Activated T-cell treated with anti-CD3 and anti-CD28 coated beads for 4 hours (primary cell): ENCODE data around the gene ZNF516.
A peak's percentile ranks its signal among the peaks of the same experiment; 100 is the strongest.

Experiments
- DNase-seq: peaks from one replicate; pipeline ENCODE4 v3.0.0-alpha.2; 2020

ZNF516 gene

DNA sequence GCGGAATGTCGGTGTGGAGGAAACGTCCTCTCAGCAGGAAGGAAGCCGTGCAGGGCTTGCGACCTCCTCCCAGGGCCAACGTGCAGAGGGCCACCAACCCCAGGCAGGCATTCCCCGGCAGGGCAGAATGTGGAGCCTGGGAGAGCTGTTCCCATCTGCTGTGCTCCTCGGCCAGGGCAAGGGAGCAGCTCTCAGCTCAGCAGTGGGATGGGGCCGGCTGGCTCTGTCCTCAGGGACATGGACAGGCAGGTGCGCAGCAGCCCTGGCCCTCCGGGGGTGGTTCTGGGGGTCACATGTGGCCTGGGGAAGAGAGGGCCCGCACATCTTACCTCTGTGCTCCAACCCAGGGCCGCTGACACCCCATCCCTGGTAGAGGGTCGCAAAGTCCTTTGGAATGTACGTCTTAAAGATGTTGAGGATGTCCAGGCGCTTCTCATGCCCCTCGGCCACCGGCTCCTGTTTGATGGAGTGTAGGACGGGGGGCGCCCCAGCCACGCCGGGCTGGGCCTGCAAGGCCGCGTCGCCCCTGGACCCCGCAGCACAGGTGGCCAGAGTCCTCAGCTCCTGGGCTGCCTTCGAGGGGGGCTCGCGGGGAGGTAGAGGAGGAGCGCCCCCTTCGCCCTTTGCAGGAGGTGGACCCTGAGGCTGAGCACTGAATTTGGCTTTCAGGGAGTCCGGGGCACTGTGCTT lies 116.4 kb downstream of the ZNF516 start:
- no peak for DNase-seq

DNA sequence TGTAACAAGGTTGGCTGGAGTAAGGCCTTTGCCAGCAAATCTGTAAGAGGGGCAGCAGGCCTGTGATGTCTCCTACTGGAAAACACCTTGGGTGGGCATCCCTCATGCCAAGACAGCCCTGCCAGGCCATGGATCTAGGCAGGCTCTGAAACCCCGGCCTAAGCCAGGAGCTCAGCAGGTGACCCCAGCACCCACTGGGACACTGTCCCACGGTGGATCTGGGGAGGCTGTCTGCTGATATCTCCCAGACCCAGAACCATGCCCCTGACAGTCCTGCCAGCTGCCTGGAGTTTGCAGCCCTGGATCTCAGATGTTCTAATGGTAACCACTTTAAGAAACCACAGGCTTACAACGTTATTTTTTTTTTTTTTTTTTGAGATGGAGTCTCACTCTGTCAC lies 117.7 kb downstream of the ZNF516 start:
- no peak for DNase-seq

DNA sequence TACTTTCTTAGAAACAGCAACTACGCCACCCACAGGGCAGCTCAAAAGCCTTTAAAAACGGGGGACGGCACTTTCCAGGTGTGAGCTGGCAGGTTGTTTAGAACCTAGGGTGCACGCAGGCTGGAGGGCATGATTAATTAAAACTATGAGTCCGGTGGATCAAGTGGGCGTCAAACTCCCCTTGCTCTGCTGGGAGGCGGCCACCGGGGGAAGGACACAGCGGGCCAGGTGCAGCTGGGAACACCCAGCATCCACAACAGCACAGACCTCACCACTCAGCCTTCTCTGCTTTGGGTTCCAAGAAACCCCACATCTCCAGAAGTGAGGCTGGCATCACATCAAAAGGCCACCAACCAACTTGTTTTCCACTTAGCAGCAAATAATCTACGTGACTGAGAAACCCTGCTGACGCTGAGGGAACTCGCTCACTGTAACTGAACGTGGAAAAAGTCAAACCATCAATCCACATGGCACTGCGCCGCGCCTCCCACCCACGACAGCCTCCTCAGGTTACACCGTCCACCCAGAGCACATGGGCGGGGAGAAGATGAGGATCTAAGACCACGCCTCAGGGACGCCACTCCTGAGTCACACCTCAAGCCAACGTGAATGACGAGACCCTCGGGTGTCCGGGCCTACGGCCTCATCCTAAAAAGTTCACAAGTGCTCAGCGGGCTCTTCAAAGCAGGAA lies 118.2 kb downstream of the ZNF516 start:
- DNase-seq = peak; percentile 22

DNA sequence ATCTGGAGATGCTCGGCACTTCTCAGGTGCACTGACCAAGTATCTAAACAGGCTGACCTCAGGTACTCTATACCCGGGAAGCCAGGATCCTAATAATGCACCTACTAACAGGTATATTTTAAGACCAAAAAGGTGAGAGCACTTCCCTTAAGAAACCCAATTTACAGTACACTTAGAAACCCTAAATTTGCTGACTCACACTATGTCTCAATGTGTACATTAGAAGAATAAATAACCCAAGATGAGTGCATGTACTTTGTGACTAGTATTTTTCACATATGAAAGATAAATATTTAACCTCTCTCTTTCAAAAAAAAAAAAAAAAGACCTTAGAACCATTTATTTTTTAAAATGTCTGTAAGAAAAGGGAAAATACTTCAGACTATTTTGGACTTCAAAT lies 118.8 kb downstream of the ZNF516 start:
- no peak for DNase-seq

DNA sequence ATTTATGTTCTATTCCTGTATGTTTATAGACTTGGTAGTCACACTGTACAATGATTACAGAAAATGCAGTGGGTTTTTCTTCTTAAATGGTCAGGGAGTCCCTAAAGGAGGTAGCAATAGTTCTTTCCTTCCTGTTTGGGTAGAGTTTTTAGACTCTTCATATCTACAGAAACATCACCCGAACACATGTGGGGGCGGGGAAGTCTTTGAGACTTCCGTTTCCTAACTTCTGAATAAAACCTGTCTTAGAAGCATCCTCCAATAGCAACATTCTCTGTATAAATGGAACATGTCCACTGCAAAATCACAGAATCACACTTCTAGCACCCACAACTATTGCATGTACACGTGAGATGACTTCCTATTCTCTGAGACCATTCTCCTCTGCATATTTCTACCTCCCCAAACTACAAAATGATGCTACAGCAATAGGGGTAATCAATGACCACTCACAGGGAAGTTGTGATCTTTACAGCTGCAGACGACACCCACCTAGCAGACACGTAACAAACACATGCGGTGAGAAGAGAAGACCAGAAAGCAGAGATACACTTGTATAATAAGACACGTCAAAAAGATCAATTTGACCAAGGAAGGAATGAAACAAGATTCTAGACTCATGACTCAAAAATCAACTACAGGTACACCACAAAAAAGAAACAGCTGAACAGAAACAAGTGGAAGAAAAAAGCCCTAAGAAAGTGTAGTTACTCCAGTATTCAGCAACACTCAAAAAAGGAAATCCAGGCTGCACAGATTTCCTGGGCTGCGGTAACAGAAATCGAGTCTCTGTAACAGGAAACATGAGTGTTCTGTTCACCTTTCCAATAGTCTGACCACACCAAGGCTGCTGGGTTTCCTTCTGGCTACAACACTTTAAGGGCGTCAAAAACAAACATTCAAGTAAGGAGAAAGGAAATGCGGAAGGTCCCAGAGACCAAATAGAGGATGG lies 120.4 kb downstream of the ZNF516 start:
- no peak for DNase-seq

DNA sequence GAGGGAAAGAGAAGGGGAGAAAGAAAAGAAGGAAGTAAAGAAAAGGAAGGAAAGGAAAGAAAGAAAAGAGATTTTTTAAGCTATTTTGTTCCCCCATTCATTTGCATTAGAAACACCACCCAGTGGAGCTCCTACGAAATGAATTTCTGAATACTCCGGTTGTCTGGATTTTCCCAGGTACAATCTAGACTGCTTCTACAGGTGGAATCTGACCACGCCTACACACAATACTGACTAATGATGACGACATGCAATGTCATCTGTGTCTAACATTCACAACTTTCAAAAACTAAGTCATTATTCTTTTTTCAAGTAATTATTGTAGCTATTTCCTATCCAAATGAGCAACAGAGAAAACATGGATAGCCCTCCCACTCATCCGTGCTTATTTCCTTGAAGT lies 121.7 kb downstream of the ZNF516 start:
- no peak for DNase-seq

DNA sequence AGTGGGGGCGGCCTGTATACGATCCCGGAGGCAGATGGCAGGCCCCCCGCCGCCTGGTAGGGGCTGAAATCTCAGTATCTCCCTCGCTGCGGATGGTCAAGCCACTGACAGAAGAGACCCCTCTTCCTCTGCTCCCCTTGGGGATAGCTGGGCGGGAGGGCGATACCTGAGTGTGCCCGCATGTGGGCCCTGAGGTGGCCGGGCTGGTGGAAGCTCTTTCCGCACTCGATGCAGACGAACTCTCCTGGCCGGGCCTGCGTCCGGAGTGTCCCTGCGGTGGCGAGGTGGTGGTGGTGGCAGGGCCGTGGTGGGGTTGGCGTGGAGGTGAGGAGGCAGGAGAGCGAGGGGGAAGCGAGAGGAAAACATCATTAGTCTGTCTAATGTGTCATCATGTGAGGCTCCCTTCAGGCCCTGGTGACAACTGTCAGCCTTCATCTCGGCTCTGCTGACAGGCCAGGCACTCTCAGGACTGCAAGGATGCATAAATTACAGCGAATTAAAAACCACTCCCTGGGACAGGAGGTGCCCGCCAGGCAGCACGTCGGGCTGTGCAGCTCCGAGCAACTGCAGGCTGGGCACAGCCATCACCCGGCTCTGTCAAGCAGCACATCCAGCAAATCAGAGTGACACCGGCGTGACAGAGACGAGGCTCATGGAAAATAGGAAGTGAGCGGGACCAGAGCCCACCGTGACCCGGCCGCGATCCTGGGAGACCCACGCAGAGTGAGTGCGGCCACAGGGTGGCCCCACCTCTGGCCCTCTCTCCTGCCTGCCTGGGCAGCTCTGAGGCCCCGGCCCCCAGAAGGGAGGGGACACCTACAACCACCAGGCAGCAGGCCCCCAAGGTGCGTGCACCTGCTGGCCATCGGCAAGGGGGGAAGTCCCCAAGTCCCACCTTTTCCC lies 123.5 kb downstream of the ZNF516 start:
- no peak for DNase-seq

DNA sequence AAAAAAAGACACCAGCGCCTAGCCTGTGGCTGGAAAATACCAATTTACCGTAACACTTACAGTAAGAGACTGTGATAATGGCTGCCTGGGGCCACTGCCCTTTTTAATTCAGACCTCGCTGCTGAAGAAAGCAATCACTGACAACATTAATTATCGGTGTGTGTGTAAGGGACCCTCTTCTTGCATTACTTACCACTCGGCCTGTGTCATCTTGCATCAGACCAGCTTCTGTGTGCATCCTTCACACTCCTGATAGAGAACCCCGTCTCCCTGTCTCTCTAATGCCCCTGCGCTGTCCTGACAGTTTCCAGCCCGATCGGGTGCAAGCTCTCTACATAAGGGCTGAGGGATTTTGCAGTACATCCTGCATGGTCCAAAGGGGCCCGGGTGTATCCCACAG lies 124.4 kb downstream of the ZNF516 start:
- no peak for DNase-seq

DNA sequence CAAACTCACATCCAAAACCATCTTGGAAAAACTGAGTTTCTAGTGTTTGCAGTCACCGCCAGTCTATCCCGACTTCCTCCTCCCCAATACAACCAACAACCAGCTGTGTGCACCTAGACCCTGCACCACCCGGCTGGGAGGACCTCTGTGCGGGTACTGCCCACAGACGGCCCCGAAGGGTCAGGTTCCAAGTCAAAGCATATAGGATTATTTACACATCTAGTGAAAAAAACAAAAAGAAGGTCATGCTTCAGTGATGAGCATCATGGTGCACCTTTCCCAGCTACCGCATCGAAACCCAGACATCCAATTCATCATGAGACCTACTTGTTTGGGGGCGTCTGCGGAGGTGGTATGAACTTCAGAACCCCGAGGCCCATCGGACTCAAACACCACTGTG lies 124.8 kb downstream of the ZNF516 start:
- DNase-seq = no peak

DNA sequence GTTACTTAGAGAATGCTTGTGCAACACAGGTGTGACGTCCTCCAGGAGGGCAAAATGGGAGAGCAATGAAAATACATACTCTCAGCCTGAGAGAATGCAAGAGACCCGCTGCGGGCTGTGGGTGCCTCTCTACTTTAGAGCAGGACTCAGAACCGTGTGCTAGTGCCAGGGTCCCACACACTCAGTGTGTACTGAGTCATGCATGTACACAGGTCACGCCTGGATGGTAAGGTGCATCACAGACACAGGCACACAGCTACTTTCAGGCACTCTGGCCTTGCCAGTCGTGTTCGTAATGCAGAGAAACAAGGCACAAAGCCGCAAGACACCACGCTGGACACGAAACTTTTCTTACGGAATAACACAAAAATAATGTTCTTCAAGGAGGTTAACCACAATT lies 125.3 kb downstream of the ZNF516 start:
- DNase-seq = no peak

DNA sequence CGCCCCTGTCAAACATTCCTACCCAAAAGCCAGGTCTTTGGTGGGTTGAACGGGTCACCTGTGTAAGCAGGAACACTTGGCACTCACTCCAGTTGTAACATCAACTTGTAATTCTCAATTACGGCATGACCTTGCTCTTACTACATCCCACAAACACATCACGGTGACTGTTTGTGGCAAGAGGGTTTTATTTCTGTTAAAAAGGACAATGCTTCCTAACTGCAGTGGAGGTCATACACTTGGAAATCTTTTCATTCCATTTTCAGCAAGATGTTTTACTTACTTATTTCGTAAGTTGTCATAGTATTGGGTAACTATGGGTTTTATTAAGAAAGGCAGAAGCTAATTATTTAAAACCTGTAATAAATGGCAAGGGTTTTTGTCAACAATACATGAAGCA lies 126.1 kb downstream of the ZNF516 start:
- DNase-seq = no peak

DNA sequence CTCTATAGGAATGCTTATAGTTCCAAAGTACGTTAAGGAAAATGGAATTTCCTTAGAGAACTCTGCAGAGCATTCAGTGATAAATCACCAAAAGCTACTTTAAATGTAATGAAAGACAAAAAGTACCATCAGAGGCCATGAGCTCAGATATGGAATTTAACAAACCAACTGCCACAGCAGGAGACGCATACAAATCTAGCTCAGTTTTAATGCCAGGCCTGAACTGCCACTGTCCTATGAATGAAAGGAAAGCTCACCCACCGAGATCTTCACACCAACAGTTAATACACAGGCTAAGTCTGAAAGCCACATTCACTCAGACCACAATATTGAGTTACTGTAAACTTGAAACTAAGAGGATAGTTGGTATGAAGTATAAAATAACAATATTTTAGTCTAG lies 126.8 kb downstream of the ZNF516 start:
- DNase-seq = no peak

DNA sequence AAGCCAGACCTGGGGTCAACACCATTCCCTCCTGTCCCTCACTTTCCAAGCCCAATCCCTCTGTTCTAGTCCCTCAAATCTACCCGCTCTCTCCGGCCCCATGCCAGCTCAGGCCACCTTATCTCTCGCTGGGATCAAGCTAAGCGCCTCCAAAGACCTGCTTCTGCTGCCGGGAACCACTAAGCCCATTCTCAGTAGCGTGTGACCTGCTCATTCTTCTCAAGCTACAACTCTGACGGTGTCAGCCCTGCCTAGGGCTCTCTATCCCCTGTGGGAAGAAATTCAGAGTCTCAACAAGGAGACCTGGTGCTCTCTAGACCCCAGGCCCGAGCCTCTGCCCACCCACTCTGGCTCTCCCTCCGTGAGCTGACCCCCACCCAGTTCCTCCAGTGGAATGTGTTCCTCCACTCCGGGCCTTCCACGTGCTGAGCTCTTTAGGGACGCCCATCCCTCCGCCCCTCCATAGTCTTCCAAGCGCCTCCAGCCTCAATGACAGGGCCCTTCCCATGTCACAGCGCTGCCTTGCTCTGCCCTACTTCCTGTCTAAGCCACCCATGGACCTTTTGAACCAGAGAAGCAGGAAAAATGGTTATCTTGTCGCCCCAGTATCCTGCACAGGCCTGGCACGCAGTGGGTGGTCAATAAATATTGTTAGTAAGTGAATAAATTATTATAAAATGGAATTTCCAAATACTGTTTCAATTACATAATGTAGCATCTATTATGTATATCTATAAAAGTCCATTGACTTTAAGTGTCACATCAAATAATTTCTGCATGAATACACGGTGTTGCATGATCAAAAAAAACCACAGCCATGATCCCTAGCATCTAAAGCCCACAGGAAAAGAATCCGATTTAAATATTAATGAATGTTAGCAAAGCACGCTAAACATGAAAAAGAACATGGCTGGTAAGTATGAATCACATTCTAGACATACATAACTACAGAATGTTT lies 127.6 kb downstream of the ZNF516 start:
- DNase-seq = no peak

DNA sequence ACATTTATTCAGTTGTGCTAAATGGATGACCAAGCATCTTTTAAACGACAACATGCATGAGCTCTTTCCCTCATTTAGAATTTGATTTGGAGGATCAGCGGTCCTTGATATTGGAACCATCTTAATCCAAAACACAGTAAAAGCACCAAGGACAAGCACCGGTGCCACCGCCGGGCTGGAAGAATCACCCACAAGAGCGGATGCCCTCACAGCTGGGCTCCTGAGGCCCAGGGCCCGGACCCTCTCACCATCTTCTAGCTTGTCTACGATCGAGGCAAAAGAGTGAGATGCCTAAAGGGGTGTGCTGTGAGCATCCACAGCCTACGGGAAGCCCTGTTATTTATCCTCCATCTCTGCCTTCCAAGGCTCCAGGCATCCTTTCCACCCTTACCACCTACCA lies 129.5 kb downstream of the ZNF516 start:
- no peak for DNase-seq

DNA sequence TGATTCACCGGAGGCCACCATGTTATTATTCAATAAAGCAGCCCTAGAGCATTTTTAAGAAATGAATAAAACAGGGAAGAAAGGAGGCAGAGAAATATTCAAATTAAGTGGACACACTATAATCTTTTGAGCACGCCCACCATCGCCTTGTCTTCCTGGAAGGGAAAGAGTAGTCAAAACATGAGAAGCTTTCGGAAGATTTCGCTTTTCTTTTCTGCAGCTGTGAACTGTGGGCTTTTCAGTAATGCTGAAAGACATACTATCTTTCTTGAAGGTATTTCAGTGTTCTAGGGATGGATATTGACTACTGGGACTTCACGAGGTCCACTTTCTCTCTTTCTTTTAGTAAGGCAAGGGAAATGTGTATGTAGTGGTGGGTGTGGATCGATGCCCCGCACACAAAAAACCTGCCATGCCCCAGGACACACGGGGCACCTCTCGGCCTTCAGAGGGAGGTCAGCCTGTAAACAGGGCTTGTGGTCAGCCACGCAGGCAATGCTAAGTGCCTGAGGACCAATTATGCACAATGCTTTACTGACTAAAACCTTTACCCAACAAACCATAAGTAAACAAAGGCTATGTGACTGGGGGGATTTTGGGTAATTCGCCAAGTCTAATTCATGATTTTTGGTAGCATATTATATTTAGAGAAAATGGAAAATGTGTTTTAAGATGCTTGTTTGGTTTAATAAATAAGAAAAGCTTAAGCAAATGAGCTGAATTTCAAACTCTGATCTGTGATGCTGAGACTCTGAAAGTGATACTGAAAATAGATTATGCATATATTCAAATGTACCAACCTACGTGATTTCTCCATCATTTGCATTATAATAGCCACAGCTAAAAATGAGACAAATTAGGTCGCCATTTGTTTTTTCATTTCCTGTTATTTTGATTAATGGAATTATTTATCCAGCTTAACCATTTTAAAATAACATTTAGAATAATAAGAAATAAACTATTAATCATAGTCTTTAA lies 130.5 kb downstream of the ZNF516 start:
- DNase-seq = no peak

DNA sequence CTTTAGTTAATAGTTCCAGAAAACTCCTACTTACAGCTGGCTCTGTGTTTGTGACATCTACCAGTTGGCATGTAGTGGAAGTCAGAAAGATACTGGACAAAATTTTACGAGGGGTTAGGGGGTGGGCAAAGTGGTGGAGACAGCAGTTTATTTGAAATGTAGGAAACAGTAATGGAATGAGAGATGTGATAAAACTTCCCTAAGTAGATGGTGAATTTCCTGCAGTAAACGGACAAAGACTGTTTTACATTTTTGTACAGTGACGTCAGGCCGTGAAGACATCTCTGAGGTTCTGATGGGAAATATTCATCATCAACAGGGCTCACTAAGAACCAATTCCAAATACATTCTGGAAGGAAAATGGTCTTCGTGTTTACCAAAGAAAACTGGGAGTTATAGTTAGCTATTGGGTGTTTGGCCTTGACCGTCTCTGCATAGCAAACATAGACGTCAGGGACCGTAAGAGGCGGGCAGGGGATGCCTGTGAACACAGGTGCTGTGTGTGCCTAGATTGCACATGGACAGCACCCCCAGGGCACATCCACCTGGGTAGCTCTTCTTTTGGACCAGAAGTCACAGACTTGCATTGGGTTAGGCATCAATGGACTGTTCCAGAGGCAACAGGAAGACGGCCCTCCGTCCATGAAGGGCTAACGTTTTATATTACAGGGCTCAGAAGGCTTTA lies 131.5 kb downstream of the ZNF516 start:
- no peak for DNase-seq

DNA sequence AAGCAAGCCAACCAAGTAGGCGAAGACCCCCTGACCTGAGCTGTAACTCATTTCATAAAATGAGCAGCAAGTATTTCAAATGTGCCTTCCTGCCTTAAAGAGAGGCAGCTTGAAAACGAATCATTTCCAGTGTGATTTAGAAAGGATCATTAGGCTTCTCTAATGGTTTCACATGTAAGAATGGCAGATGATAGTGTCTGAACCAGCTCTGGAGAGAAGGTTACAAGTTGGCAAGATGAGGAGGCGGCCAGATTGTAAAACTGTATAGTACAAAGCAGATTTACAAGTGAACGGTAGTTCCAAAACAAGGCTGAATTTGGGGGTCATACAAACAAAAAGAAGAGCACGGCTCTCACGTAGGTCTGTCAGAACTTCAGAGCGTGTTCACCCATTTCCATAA lies 132.4 kb downstream of the ZNF516 start:
- no peak for DNase-seq

DNA sequence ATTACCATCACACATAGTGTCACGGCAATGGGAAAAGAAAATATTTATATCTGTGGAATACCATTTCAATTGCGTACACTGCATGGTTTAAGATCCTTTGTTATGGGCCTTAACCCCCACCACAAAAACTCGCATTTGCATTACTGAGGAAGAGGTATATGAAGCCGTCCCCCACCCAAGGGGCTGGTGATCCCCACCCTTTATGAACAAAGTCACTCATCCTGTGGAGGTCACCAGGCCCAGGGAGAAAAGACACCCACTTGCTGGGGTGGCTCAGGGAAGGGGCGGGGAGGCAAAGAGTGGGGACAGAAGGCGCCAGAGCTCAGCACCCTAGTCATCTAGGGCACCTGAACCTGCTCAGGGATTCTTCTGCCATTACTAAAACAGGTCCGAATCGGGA lies 133.8 kb downstream of the ZNF516 start:
- DNase-seq = no peak

DNA sequence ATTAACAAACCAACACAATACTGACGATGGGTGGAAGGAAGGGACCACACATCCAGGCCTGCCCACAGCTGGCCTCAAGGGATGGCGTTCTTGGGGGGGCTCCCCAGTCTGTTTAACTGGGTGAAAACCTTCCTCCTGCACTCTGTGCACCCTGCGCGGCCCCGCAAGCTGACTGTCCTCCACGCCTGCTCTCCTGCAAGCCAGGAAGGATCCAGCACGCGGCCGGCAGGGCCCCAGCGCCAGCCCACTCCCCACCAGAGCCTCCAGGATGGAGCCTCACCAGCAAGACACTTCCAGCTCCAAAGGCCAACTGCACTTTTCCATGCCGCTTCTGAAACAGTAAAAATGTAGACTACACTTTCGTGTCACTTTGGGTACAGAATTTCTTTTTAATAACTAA lies 135.1 kb downstream of the ZNF516 start:
- no peak for DNase-seq

DNA sequence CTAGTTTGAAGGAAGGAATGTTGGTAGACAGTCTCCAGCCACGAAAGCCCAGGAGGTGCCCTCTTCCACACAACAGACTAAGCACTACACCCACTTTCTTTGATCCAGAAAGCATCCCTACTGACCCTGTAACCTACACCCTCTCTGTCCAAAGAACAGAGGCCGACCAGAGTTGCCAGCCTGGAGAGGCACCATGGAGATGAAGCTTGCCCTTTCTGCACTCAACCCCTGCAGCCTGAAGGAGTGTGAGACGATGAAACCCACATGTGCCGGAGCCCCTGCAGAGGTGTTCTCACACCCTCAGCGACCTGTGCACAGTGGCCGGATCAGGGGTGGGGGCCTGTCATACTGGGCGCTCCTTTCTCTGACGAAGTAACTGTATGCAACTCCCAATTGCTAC lies 136.3 kb downstream of the ZNF516 start:
- no peak for DNase-seq
